ENCODE measurements around the gene ST6GALNAC4.
A peak's percentile ranks its signal among the peaks of the same experiment; 100 is the strongest.

Gene ST6GALNAC4

GRCh38 chr9:127941062-127941960 lies 24.5 kb upstream of the ST6GALNAC4 start:
- Mint-ChIP-seq H3K4me3 (no peak overlapping the region), H3K9me3 (no peaks in the 10 kb centered on the region), H3K27me3 (no peaks in the 10 kb centered on the region), H3K27ac (peak overlapping the region in 1 of 2 donors; percentile 6), H3K4me1 (peaks cover 75% of the 10 kb centered on the region)
- DNase-seq (no peak), ATAC-seq (no peak)

GRCh38 chr9:127940593-127940992 lies 23.8 kb upstream of the ST6GALNAC4 start:
- Mint-ChIP-seq H3K27ac (no peak overlapping the region), H3K4me3 (no peak overlapping the region), H3K27me3 (no peaks in the 10 kb centered on the region), H3K4me1 (peaks cover 75% of the 10 kb centered on the region), H3K9me3 (no peaks in the 10 kb centered on the region)
- ATAC-seq = no peak
- no peak for DNase-seq

GRCh38 chr9:127938298-127938690 lies 21.5 kb upstream of the ST6GALNAC4 start:
- no peak for ATAC-seq
- Mint-ChIP-seq H3K4me3 (peak overlapping the region; percentile 54 to 62), H3K9me3 (no peaks in the 10 kb centered on the region), H3K27me3 (no peaks in the 10 kb centered on the region), H3K27ac (peak overlapping the region in 1 of 2 donors; percentile 91), H3K4me1 (peaks cover 75% of the 10 kb centered on the region)
- no peak for DNase-seq

GRCh38 chr9:127937388-127938297 lies 20.8 kb upstream of the ST6GALNAC4 start, which contains the start of gene DPM2:
Gene DPM2, minus strand, starts transcription at chr9:127937854. Its CDS starts 34 bp downstream, at chr9:127937820.
- ATAC-seq (peak; percentile 96), DNase-seq (peak; percentile 81 to 88)
- no peaks in the 10 kb centered on the region for H3K9me3 Mint-ChIP-seq
- H3K27me3 Mint-ChIP-seq = no peaks in the 10 kb centered on the region
- H3K4me3 Mint-ChIP-seq = peak within 1 kb of the TSS; percentile 89 to 93
- H3K27ac Mint-ChIP-seq = peak within 1 kb of the TSS; percentile 94 to 97
- peaks cover 74% of the 10 kb centered on the region for H3K4me1 Mint-ChIP-seq

GRCh38 chr9:127937056-127937387 lies 20.2 kb upstream of the ST6GALNAC4 start:
- ATAC-seq = no peak
- Mint-ChIP-seq H3K4me3 (peak overlapping the region; percentile 89 to 93), H3K27me3 (no peaks in the 10 kb centered on the region), H3K4me1 (peaks cover 68% of the 10 kb centered on the region), H3K27ac (peak overlapping the region; percentile 94 to 97), H3K9me3 (no peaks in the 10 kb centered on the region)
- DNase-seq = no peak

GRCh38 chr9:127936347-127936852 lies 19.6 kb upstream of the ST6GALNAC4 start:
- H3K4me1 Mint-ChIP-seq = peaks cover 66% of the 10 kb centered on the region
- H3K27me3 Mint-ChIP-seq = no peaks in the 10 kb centered on the region
- DNase-seq = no peak
- no peak for ATAC-seq
- peak overlapping the region; percentile 63 to 97 for H3K27ac Mint-ChIP-seq
- no peaks in the 10 kb centered on the region for H3K9me3 Mint-ChIP-seq
- peak overlapping the region; percentile 89 to 93 for H3K4me3 Mint-ChIP-seq

- DNase-seq (no peak), ATAC-seq (no peak)
- peaks cover 72% of the 10 kb centered on the region for H3K4me1 Mint-ChIP-seq
- peak overlapping the region; percentile 4 to 63 for H3K27ac Mint-ChIP-seq
- no peaks in the 10 kb centered on the region for H3K9me3 Mint-ChIP-seq
- H3K27me3 Mint-ChIP-seq = no peaks in the 10 kb centered on the region
- peak overlapping the region; percentile 89 to 93 for H3K4me3 Mint-ChIP-seq
These were observed 19.0 kb upstream of the ST6GALNAC4 start for GRCh38 chr9:127935765-127936221.

- Mint-ChIP-seq H3K4me3 (peak overlapping the region; percentile 28 to 93), H3K9me3 (no peaks in the 10 kb centered on the region), H3K27me3 (no peaks in the 10 kb centered on the region), H3K4me1 (peaks cover 77% of the 10 kb centered on the region), H3K27ac (peak overlapping the region in 1 of 2 donors; percentile 97)
- DNase-seq = no peak
- ATAC-seq = no peak
These were observed 18.1 kb upstream of the ST6GALNAC4 start for GRCh38 chr9:127934986-127935385.

GRCh38 chr9:127934248-127934647 lies 17.4 kb upstream of the ST6GALNAC4 start:
- ATAC-seq (no peak), DNase-seq (no peak)
- peaks cover 85% of the 10 kb centered on the region for H3K4me1 Mint-ChIP-seq
- peaks cover 6% of the 10 kb centered on the region for H3K27me3 Mint-ChIP-seq
- peak overlapping the region; percentile 38 to 97 for H3K27ac Mint-ChIP-seq
- H3K4me3 Mint-ChIP-seq = peak overlapping the region in 1 of 2 donors; percentile 62
- H3K9me3 Mint-ChIP-seq = no peaks in the 10 kb centered on the region

- ATAC-seq (peak; percentile 27), DNase-seq (no peak)
- H3K27ac Mint-ChIP-seq = peak overlapping the region in 1 of 2 donors; percentile 71
- peaks cover 86% of the 10 kb centered on the region for H3K4me1 Mint-ChIP-seq
- peaks cover 20% of the 10 kb centered on the region for H3K27me3 Mint-ChIP-seq
- peak overlapping the region; percentile 71 to 79 for H3K4me3 Mint-ChIP-seq
- no peaks in the 10 kb centered on the region for H3K9me3 Mint-ChIP-seq
These were observed 14.4 kb upstream of the ST6GALNAC4 start for GRCh38 chr9:127931092-127931881.

GRCh38 chr9:127930231-127931091 lies 13.6 kb upstream of the ST6GALNAC4 start, which contains the start of gene PIP5KL1:
Gene PIP5KL1, minus strand, starts transcription at chr9:127930777. Its CDS starts 25 bp downstream, at chr9:127930752.
- ATAC-seq (peak; percentile 72), DNase-seq (peak; percentile 65 to 71)
- Mint-ChIP-seq H3K9me3 (no peaks in the 10 kb centered on the region), H3K27me3 (peaks cover 26% of the 10 kb centered on the region), H3K4me1 (peaks cover 83% of the 10 kb centered on the region), H3K4me3 (peak within 1 kb of the TSS; percentile 71 to 79), H3K27ac (peak within 1 kb of the TSS in 1 of 2 donors; percentile 76)

GRCh38 chr9:127929625-127929979 lies 12.8 kb upstream of the ST6GALNAC4 start:
- ATAC-seq (no peak), DNase-seq (no peak)
- H3K4me3 Mint-ChIP-seq = peak overlapping the region; percentile 51 to 79
- peaks cover 33% of the 10 kb centered on the region for H3K27me3 Mint-ChIP-seq
- no peak overlapping the region for H3K27ac Mint-ChIP-seq
- peaks cover 74% of the 10 kb centered on the region for H3K4me1 Mint-ChIP-seq
- H3K9me3 Mint-ChIP-seq = no peaks in the 10 kb centered on the region

GRCh38 chr9:127928676-127929624 lies 12.1 kb upstream of the ST6GALNAC4 start:
- H3K4me1 Mint-ChIP-seq = peaks cover 67% of the 10 kb centered on the region
- no peak for DNase-seq
- ATAC-seq = no peak
- H3K9me3 Mint-ChIP-seq = no peaks in the 10 kb centered on the region
- peaks cover 36% of the 10 kb centered on the region for H3K27me3 Mint-ChIP-seq
- H3K27ac Mint-ChIP-seq = no peak overlapping the region
- peak overlapping the region; percentile 4 to 87 for H3K4me3 Mint-ChIP-seq

All from stimulated activated naive CD8-positive, alpha-beta T cell treated with anti-CD3 and anti-CD28 coated beads, Interleukin-15, amount 100 ng/mL, for 72 hours (primary cell).